Prostate gland (tissue), 2 donors: Measurements from ENCODE around the gene KCNJ1. TPM values are rescaled to one million over a fixed set of nuclear protein-coding genes. Genes with fewer than 3 reads are reported as not detected.

Experiments used
- DNase-seq: peaks from one replicate; pipeline ENCODE4 v3.0.0-alpha.2; 2019; ENCODE audit warnings: low spot score
- H3K27ac ChIP-seq, 2 donors: fragments of 200-600 bp; sonication (generic); 2 replicates each; pipeline ENCODE4 v1.5.1; 2017 to 2019
- H3K27me3 ChIP-seq: fragments of 200-600 bp; sonication (generic); replicated peaks from 2 replicates; pipeline ENCODE4 v1.5.1; 2019; ENCODE audit not compliant: insufficient read depth
- H3K36me3 ChIP-seq, 2 donors: fragments of 200-600 bp; sonication (generic); 1 replicate in 1 of 2; 2 replicates in 1 of 2; pipeline versions ENCODE4 v1.5.1 to v1.8.1; 2017 to 2019
- H3K4me1 ChIP-seq: fragments of 200-600 bp; sonication (generic); replicated peaks from 2 replicates; pipeline ENCODE4 v1.5.1; 2019
- H3K4me3 ChIP-seq, 2 donors: fragments of 200-600 bp; sonication (generic); 2 replicates each; pipeline ENCODE4 v1.5.1; 2017 to 2019
- H3K9me3 ChIP-seq: fragments of 200-600 bp; sonication (generic); 2 replicates; pipeline ENCODE4 v1.5.1; 2017
- POLR2A ChIP-seq: fragments of 450-650 bp; IDR thresholded peaks from one replicate; pipeline ENCODE4 v1.6.1; 2016; ENCODE audit warnings: antibody characterized with exemption, mild to moderate bottlenecking
- POLR2AphosphoS5 ChIP-seq: sonication (generic); formaldehyde crosslinking; IDR thresholded peaks from one replicate; pipeline ENCODE4 v1.6.1; 2017; ENCODE audit warnings: antibody characterized with exemption
- WGBS: methylation state at CpG from one replicate; pipeline ENCODE4 v1.1.5; 2018; 5-methylcytosine and 5-hydroxymethylcytosine counted together
- intact Hi-C: fragments of 100-400 bp; cut with DNase I; formaldehyde crosslinking; loops from one replicate; pipeline ENCODE4 v1.14.2; 2022
- total RNA-seq, 2 donors: library from RNA; depleted of rRNA; stranded (reverse); fragments of >200 nt; gene quantifications; one replicate each; pipeline ENCODE4 v1.1.0, GENCODE V29; 2016
- TF ChIP-seq, protein P1 (sequence below), 4 experiments: fragments of 200-600 bp in 2 of 4; fragments of 450-650 bp in 2 of 4; sonication (generic) in 2 of 4; IDR thresholded peaks; 1 replicate in 3 of 4; 2 replicates in 1 of 4; pipeline ENCODE4 v1.5.1; 2016 to 2019; ENCODE audit warnings: antibody characterized with exemption in 4 of 4, mild to moderate bottlenecking in 2 of 4, moderate library complexity in 2 of 4

Gene KCNJ1
- total RNA-seq, 2 donors from 2014 or later: not detected

DNA sequence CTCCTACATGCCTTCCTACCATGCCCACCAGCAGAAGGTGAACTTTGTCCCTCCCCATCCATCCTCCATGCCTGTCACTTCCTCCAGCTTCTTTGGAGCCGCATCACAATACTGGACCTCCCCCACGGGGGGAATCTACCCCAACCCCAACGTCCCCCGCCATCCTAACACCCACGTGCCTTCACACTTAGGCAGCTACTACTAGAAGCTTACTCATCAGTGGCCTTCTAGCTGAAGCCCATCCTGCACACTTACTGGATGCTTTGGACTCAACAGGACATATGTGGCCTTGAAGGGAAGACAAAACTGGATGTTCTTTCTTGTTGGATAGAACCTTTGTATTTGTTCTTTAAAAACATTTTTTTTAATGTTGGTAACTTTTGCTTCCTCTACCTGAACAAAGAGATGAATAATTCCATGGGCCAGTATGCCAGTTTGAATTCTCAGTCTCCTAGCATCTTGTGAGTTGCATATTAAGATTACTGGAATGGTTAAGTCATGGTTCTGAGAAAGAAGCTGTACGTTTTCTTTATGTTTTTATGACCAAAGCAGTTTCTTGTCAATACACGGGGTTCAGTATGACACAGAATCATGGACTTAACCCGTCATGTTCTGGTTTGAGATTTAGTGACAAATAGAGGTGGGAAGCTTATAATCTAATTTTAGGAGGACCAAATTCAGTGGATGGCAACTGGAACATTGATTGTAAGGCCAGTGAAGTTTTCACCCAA is 56.1 kb downstream of the KCNJ1 start:
- TF ChIP-seq POLR2A (no peak), POLR2AphosphoS5 (no peak)
- TF ChIP-seq, protein P1, sequence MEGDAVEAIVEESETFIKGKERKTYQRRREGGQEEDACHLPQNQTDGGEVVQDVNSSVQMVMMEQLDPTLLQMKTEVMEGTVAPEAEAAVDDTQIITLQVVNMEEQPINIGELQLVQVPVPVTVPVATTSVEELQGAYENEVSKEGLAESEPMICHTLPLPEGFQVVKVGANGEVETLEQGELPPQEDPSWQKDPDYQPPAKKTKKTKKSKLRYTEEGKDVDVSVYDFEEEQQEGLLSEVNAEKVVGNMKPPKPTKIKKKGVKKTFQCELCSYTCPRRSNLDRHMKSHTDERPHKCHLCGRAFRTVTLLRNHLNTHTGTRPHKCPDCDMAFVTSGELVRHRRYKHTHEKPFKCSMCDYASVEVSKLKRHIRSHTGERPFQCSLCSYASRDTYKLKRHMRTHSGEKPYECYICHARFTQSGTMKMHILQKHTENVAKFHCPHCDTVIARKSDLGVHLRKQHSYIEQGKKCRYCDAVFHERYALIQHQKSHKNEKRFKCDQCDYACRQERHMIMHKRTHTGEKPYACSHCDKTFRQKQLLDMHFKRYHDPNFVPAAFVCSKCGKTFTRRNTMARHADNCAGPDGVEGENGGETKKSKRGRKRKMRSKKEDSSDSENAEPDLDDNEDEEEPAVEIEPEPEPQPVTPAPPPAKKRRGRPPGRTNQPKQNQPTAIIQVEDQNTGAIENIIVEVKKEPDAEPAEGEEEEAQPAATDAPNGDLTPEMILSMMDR (IDR thresholded peaks at IDR 0.05): no peak
- DNase-seq: no peak
- Histone ChIP-seq H3K4me3 (no peak overlapping the region), H3K9me3 (no peaks in the 10 kb centered on the region), H3K4me1 (no peaks in the 10 kb centered on the region), H3K36me3 (no peaks in the 10 kb centered on the region), H3K27me3 (no peaks in the 10 kb centered on the region), H3K27ac (no peak overlapping the region)
- intact Hi-C loops: no loop called here
- 80% methylated on average over 8 of the region's 8 CpGs for WGBS

DNA sequence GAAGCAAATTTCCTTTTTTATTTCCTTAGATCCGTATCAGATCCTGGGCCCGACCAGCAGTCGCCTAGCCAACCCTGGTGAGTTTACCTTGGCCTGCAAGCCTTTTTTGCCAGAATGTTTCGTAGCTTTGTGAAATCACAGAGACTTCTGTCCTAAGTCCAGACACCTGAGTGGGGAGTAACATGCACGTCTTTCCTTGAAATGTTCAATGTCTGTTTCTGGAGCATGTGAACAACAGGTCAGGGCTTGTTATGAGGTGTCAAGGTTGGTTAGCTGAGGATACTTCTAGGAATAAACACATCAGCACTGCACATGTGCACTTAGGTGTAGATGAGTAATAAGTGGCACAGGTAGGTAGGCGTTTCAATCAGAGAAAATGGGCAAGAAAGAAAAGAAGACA is 58.0 kb downstream of the KCNJ1 start:
- no peaks in the 10 kb centered on the region for H3K36me3 ChIP-seq
- TF ChIP-seq, protein P1 (IDR thresholded peaks at IDR 0.05): no peak
- no peak overlapping the region for H3K27ac ChIP-seq
- H3K4me3 ChIP-seq: no peak overlapping the region
- no peak for DNase-seq
- H3K4me1 ChIP-seq: no peaks in the 10 kb centered on the region
- intact Hi-C loops: no loop called here
- H3K27me3 ChIP-seq: no peaks in the 10 kb centered on the region
- 45% methylated on average over 6 of the region's 6 CpGs for WGBS
- no peaks in the 10 kb centered on the region for H3K9me3 ChIP-seq

DNA sequence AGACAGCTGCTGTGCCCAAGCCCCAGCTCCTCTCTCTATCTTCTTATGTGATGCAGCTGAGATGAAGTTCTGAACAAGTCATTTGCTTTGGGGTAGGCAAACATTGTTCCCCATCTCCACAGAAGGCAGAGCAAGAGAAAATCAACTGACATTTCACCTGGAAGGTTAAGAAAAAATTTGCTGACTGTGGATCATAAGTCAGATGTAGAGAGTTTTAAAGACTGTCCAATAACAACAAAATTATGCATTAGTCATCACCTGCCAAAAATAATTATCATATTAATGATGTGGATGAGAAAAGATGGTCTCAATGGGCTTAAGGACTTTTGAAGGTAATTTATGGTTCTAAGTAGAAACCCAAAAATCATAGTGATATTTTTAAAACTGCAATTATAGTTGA is 59.2 kb downstream of the KCNJ1 start:
- intact Hi-C loops: no loop called here

DNA sequence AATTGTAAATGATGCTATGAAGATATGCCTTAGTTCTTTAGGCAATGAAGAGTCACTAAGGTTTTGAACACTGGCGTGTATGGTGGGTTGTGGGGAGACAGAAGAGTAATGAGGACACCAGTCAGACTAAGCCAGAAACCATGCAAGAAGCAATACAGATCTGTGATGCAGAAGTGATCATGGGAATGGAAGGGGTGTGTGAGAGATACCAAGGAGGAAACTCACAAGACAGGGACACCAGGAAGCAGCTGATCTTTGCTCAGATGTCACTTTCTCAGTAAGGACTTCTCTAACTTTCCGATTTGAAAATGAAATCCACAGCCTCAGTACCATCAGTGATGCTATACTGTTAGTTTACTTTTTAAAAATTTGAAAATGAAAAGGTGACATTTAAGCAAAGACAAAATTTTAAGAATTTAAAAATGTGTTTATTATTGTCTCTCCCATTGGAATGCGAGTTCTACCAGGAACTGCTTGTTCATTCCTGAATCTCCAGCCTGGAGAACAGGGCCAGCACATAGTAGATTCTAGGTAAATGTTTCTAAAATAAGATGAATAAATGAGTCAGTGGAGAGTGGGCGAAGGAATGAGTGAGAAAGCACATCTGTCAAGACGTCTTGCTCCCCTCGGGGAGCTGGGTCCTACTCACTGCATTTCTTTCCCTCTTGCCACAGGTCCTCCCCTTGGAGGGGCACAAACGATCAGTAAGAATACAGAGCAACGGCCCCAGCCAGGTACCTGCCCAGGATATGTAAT is 60.4 kb downstream of the KCNJ1 start:
- H3K27me3 ChIP-seq: no peaks in the 10 kb centered on the region
- H3K27ac ChIP-seq: no peak overlapping the region
- DNase-seq: no peak
- H3K36me3 ChIP-seq: no peaks in the 10 kb centered on the region
- TF ChIP-seq, protein P1 (IDR thresholded peaks at IDR 0.05): no peak
- no peak for TF ChIP-seq POLR2A
- TF ChIP-seq POLR2AphosphoS5: no peak
- no peak overlapping the region for H3K4me3 ChIP-seq
- no peaks in the 10 kb centered on the region for H3K9me3 ChIP-seq
- WGBS: 92% methylated on average over 8 of the region's 8 CpGs
- intact Hi-C loops: no loop called here
- no peaks in the 10 kb centered on the region for H3K4me1 ChIP-seq

More for the DNA sequence above, 59.2 kb downstream of the KCNJ1 start:
- no peaks in the 10 kb centered on the region for H3K4me1 ChIP-seq
- no peak overlapping the region for H3K27ac ChIP-seq
- no peaks in the 10 kb centered on the region for H3K27me3 ChIP-seq
- no peak for DNase-seq
- no peaks in the 10 kb centered on the region for H3K9me3 ChIP-seq
- H3K4me3 ChIP-seq: no peak overlapping the region
- no peaks in the 10 kb centered on the region for H3K36me3 ChIP-seq
- TF ChIP-seq, protein P1 (IDR thresholded peaks at IDR 0.05): no peak
- no peak for TF ChIP-seq POLR2A
- no peak for TF ChIP-seq POLR2AphosphoS5

DNA sequence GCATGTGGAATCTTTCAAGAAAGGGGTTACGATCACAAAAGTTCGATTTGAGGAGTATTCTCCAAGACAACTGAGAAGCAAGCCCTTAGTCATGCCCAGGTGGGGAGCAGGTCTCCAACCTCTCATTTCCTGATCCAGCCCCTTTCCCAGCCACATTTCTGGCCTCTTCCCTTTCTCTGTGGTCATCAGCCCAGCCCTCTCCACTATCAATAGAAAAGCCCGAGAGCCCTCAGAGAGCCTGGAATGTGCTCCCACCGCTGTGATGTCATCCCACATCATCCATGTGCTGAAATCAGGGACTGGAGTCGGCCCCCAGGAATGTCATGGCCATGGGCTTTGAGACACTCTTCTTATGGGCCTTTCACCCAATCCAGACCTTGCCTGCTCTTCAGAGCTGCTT is 62.6 kb downstream of the KCNJ1 start:
- Histone ChIP-seq H3K36me3 (no peaks in the 10 kb centered on the region), H3K9me3 (no peaks in the 10 kb centered on the region), H3K4me1 (no peaks in the 10 kb centered on the region), H3K27ac (no peak overlapping the region), H3K27me3 (no peaks in the 10 kb centered on the region), H3K4me3 (no peak overlapping the region)
- 90% methylated on average over 5 of the region's 5 CpGs for WGBS
- TF ChIP-seq POLR2AphosphoS5: no peak
- TF ChIP-seq, protein P1 (IDR thresholded peaks at IDR 0.05): no peak
- TF ChIP-seq POLR2A: no peak
- intact Hi-C loops: no loop called here
- no peak for DNase-seq
